Hepatocyte (in vitro differentiated cells): ENCODE measurements around the gene KRCC1. TPM values are rescaled to one million over a fixed set of nuclear protein-coding genes. Genes with fewer than 3 reads are reported as not detected.
A peak's percentile ranks its signal among the peaks of the same experiment; 100 is the strongest.

Experiments used
- DNase-seq: peaks from one replicate; pipeline ENCODE4 v3.0.0-alpha.2; 2016; ENCODE audit warnings: low spot score
- H2AFZ ChIP-seq: fragments of 200-600 bp; sonication (generic); 2 replicates; pipeline ENCODE4 v1.6.0; 2016; ENCODE audit warnings: antibody characterized with exemption, mild to moderate bottlenecking
- H3K27ac ChIP-seq: fragments of 200-600 bp; sonication (generic); 2 replicates; pipeline ENCODE4 v1.5.1; 2016; ENCODE audit warnings: mild to moderate bottlenecking
- H3K27me3 ChIP-seq: fragments of 200-600 bp; sonication (generic); 2 replicates; pipeline ENCODE4 v1.6.1; 2016
- H3K36me3 ChIP-seq: fragments of 200-600 bp; sonication (generic); replicated peaks from 2 replicates; pipeline ENCODE4 v1.5.1; 2016; ENCODE audit warnings: low read depth; ENCODE audit not compliant: insufficient read depth
- H3K4me1 ChIP-seq: fragments of 200-600 bp; sonication (generic); 2 replicates; pipeline ENCODE4 v1.5.1; 2016; ENCODE audit warnings: mild to moderate bottlenecking, moderate library complexity; ENCODE audit not compliant: insufficient read depth
- H3K4me2 ChIP-seq: fragments of 200-600 bp; sonication (generic); 2 replicates; pipeline ENCODE4 v1.6.0; 2016
- H3K4me3 ChIP-seq: fragments of 200-600 bp; sonication (generic); 2 replicates; pipeline ENCODE4 v1.5.1; 2016; ENCODE audit warnings: mild to moderate bottlenecking
- H3K79me2 ChIP-seq: fragments of 200-600 bp; sonication (generic); 2 replicates; pipeline ENCODE4 v1.6.0; 2017; ENCODE audit warnings: mild to moderate bottlenecking
- H3K9me2 ChIP-seq: fragments of 200-600 bp; sonication (generic); replicated peaks from 2 replicates; pipeline ENCODE4 v1.6.0; 2017; ENCODE audit warnings: mild to moderate bottlenecking; ENCODE audit not compliant: insufficient read depth
- H3K9me3 ChIP-seq: fragments of 200-600 bp; sonication (generic); 2 replicates; pipeline ENCODE4 v1.5.1; 2016; ENCODE audit warnings: low read depth, mild to moderate bottlenecking
- H4K20me1 ChIP-seq: fragments of 200-600 bp; sonication (generic); 2 replicates; pipeline ENCODE4 v1.6.0; 2016; ENCODE audit warnings: mild to moderate bottlenecking; ENCODE audit not compliant: insufficient read depth, poor library complexity, severe bottlenecking
- CTCF ChIP-seq: fragments of 200-600 bp; sonication (generic); IDR thresholded peaks from 2 replicates; pipeline ENCODE4 v1.5.1; 2016; ENCODE audit warnings: antibody characterized with exemption, mild to moderate bottlenecking; ENCODE audit not compliant: poor library complexity
- EZH2 ChIP-seq: fragments of 200-600 bp; sonication (generic); IDR thresholded peaks from 2 replicates; pipeline ENCODE4 v1.6.1; 2016; ENCODE audit warnings: antibody characterized with exemption, mild to moderate bottlenecking, borderline replicate concordance
- EZH2phosphoT487 ChIP-seq: fragments of 200-600 bp; sonication (generic); IDR thresholded peaks from one replicate; pipeline ENCODE4 v1.6.1; 2018; ENCODE audit warnings: antibody characterized with exemption, mild to moderate bottlenecking, low read depth, moderate library complexity; ENCODE audit not compliant: unreplicated experiment, severe bottlenecking
- WGBS: methylation state at CpG from one replicate; pipeline ENCODE4 v1.1.6; 2016; ENCODE audit warnings: low lambda C conversion rate; ENCODE audit errors: missing lambda C conversion rate; 5-methylcytosine and 5-hydroxymethylcytosine counted together
- polyA plus RNA-seq: library from polyadenylated mRNA; unstranded; fragments of >200 nt; fragmentation: Nextera tagmentation; extraction: Ambion mirVana; gene quantifications from 2 replicates; pipeline ENCODE4 v1.2.1, GENCODE V29; 2016
- total RNA-seq: library from RNA; depleted of rRNA; stranded (reverse); fragments of >200 nt; gene quantifications from 2 replicates; pipeline ENCODE4 v1.2.3, GENCODE V29; 2014

The KRCC1 gene
- total and polyA plus RNA-seq, 2 experiments from 2014 or later: 18.3 to 30.9 TPM

- Histone ChIP-seq H3K4me3 (no peak overlapping the region), H3K4me2 (no peak overlapping the region), H3K79me2 (peaks cover 46% of the 10 kb centered on the region), H3K27ac (no peak overlapping the region), H3K27me3 (no peaks in the 10 kb centered on the region), H2AFZ (no peak overlapping the region), H3K9me2 (no peaks in the 10 kb centered on the region), H3K9me3 (no peaks in the 10 kb centered on the region), H3K4me1 (peaks cover 5% of the 10 kb centered on the region), H4K20me1 (no peaks in the 10 kb centered on the region), H3K36me3 (no peaks in the 10 kb centered on the region)
- WGBS: over 99% methylated on average over 5 of the region's 5 CpGs
- no peak for DNase-seq
- no peak for TF ChIP-seq EZH2
- TF ChIP-seq EZH2phosphoT487: no peak
- TF ChIP-seq CTCF: no peak
These were observed 13.1 kb downstream of the KRCC1 start for GRCh38 chr2:88042476-88042875.

GRCh38 chr2:88038263-88039105, 17.1 kb downstream of the KRCC1 start:
- Histone ChIP-seq H3K9me2 (no peaks in the 10 kb centered on the region), H3K9me3 (no peaks in the 10 kb centered on the region), H4K20me1 (no peaks in the 10 kb centered on the region), H3K4me2 (no peak overlapping the region), H3K36me3 (no peaks in the 10 kb centered on the region), H3K79me2 (peaks cover 33% of the 10 kb centered on the region), H3K4me1 (peaks cover 5% of the 10 kb centered on the region), H3K27ac (peak overlapping the region; percentile 82), H2AFZ (no peak overlapping the region), H3K4me3 (no peak overlapping the region), H3K27me3 (no peaks in the 10 kb centered on the region)
- 96% methylated on average over 4 of the region's 4 CpGs for WGBS
- no peak for TF ChIP-seq EZH2phosphoT487
- TF ChIP-seq CTCF: no peak
- TF ChIP-seq EZH2: no peak
- peak; percentile 33 for DNase-seq

- no peak overlapping the region for H3K27ac ChIP-seq
These were observed 19.0 kb downstream of the KRCC1 start for GRCh38 chr2:88036606-88037005.

More at GRCh38 chr2:88036606-88037005, 19.0 kb downstream of the KRCC1 start:
- Histone ChIP-seq H3K36me3 (no peaks in the 10 kb centered on the region), H3K4me3 (no peak overlapping the region), H3K4me2 (no peak overlapping the region), H3K9me2 (no peaks in the 10 kb centered on the region), H3K4me1 (peaks cover 5% of the 10 kb centered on the region), H3K27me3 (no peaks in the 10 kb centered on the region), H3K9me3 (no peaks in the 10 kb centered on the region), H2AFZ (no peak overlapping the region), H4K20me1 (no peaks in the 10 kb centered on the region), H3K79me2 (peaks cover 20% of the 10 kb centered on the region)
- no peak for DNase-seq
- TF ChIP-seq EZH2phosphoT487 (no peak), CTCF (no peak), EZH2 (no peak)
